Neural cell (in vitro differentiated cells): Measurements from ENCODE around the gene MTMR3. TPM values are rescaled to one million over a fixed set of nuclear protein-coding genes. Genes with fewer than 3 reads are reported as not detected.

Experiments
- H2AFZ ChIP-seq: fragments of 200-600, 300-800 bp; sonication (generic), shearing (Covaris generic); 2 replicates; pipeline ENCODE4 v1.6.0; 2014; ENCODE audit warnings: low read depth, mild to moderate bottlenecking, antibody characterized with exemption, low read length, moderate library complexity
- H3F3A ChIP-seq: fragments of 200-600 bp; shearing (Covaris generic); 2 replicates; pipeline ENCODE4 v1.6.1; 2016; ENCODE audit warnings: mild to moderate bottlenecking, moderate library complexity, mixed read lengths, antibody characterized with exemption, low read length; ENCODE audit not compliant: insufficient read depth, poor library complexity, severe bottlenecking
- H3K27ac ChIP-seq: fragments of 200-600, 300-800 bp; sonication (generic), shearing (Covaris generic); 2 replicates; pipeline ENCODE4 v1.5.1; 2014; ENCODE audit warnings: mild to moderate bottlenecking, low read length, moderate library complexity
- H3K27me3 ChIP-seq: fragments of 300-800, 200-600 bp; sonication (generic), shearing (Covaris generic); 2 replicates; pipeline ENCODE4 v1.6.0; 2014; ENCODE audit warnings: mild to moderate bottlenecking, low read depth, low read length, moderate library complexity; ENCODE audit not compliant: insufficient read depth
- H3K36me3 ChIP-seq: fragments of 300-800, 200-600 bp; sonication (generic), shearing (Covaris generic); 2 replicates; pipeline ENCODE4 v1.5.1; 2014; ENCODE audit warnings: mild to moderate bottlenecking, antibody characterized with exemption, low read length, moderate library complexity; ENCODE audit not compliant: insufficient read depth
- H3K4me2 ChIP-seq: fragments of 300-800, 200-600 bp; sonication (generic), shearing (Covaris generic); 2 replicates; pipeline ENCODE4 v1.6.0; 2014; ENCODE audit warnings: mild to moderate bottlenecking, low read length
- H3K4me3 ChIP-seq: fragments of 300-800, 200-600 bp; sonication (generic), shearing (Covaris generic); 2 replicates; pipeline ENCODE4 v1.5.1; 2014; ENCODE audit warnings: mild to moderate bottlenecking, low read length, moderate library complexity
- H3K79me2 ChIP-seq: fragments of 200-600 bp; shearing (Covaris generic); replicated peaks from 2 replicates; pipeline ENCODE4 v1.6.0; 2014; ENCODE audit warnings: mild to moderate bottlenecking, low read length, moderate library complexity; ENCODE audit not compliant: insufficient read depth
- H3K9ac ChIP-seq: fragments of 300-800, 200-600 bp; sonication (generic), shearing (Covaris generic); 2 replicates; pipeline ENCODE4 v1.6.1; 2016; ENCODE audit warnings: mild to moderate bottlenecking, low read length, mixed read lengths
- H3K9me2 ChIP-seq: fragments of 200-600 bp; shearing (Covaris generic); 2 replicates; pipeline ENCODE4 v1.6.1; 2016; ENCODE audit warnings: mild to moderate bottlenecking, low read length, mixed read lengths; ENCODE audit not compliant: insufficient read depth
- H3K9me3 ChIP-seq: fragments of 200-600, 300-800 bp; sonication (generic), shearing (Covaris generic); 2 replicates; pipeline ENCODE4 v1.6.1; 2016; ENCODE audit warnings: mild to moderate bottlenecking, mixed run types, low read length, moderate library complexity, mixed read lengths
- H4K20me1 ChIP-seq: fragments of 200-600 bp; shearing (Covaris generic); 2 replicates; pipeline ENCODE4 v1.6.1; 2016; ENCODE audit warnings: mild to moderate bottlenecking, mixed run types; ENCODE audit not compliant: insufficient read depth
- CTCF ChIP-seq: fragments of 450-650 bp; IDR thresholded peaks from 2 replicates; pipeline ENCODE4 v1.5.1; 2014; ENCODE audit warnings: antibody characterized with exemption, mild to moderate bottlenecking, moderate library complexity; ENCODE audit not compliant: poor library complexity, severe bottlenecking
- EZH2 ChIP-seq: fragments of 200-600, 300-800 bp; shearing (Covaris generic), sonication (generic); IDR thresholded peaks from 2 replicates; pipeline ENCODE4 v1.6.1; 2014; ENCODE audit warnings: antibody characterized with exemption, low read length, borderline replicate concordance, mild to moderate bottlenecking; ENCODE audit not compliant: insufficient read depth, poor library complexity, severe bottlenecking
- MXI1 ChIP-seq: fragments of 450-650 bp; conservative IDR thresholded peaks from 2 replicates; pipeline ENCODE4 v1.6.1; 2014; ENCODE audit warnings: antibody characterized with exemption, mild to moderate bottlenecking; ENCODE audit not compliant: poor library complexity, severe bottlenecking
- POLR2AphosphoS5 ChIP-seq: IDR thresholded peaks from 2 replicates; pipeline ENCODE4 v1.6.1; 2012
- RAD21 ChIP-seq: fragments of 450-650 bp; conservative IDR thresholded peaks from 2 replicates; pipeline ENCODE4 v1.6.1; 2014; ENCODE audit warnings: antibody characterized with exemption, mild to moderate bottlenecking, moderate library complexity
- REST ChIP-seq: IDR thresholded peaks from 2 replicates; pipeline ENCODE4 v1.6.1; 2012; ENCODE audit warnings: borderline replicate concordance
- SMC3 ChIP-seq: fragments of 450-650 bp; conservative IDR thresholded peaks from 2 replicates; pipeline ENCODE4 v1.6.1; 2014; ENCODE audit warnings: antibody characterized with exemption, mild to moderate bottlenecking, moderate library complexity; ENCODE audit not compliant: poor library complexity
- TAF1 ChIP-seq: IDR thresholded peaks from 2 replicates; pipeline ENCODE4 v1.6.1; 2012; ENCODE audit warnings: low read depth
- polyA plus RNA-seq: library from polyadenylated mRNA; depleted of rRNA; stranded (reverse); fragments of >200 nt; gene quantifications from 2 replicates; pipeline ENCODE4 v1.2.3, GENCODE V29; 2014

MTMR3 gene
- polyA plus RNA-seq, 1 donor from 2014 or later, result 46.7 TPM

GRCh38 chr22:30010789-30011405 lies 127.9 kb downstream of the MTMR3 start:
- Histone ChIP-seq H3K36me3 (peaks cover 11% of the 10 kb centered on the region), H3K9me3 (no peaks in the 10 kb centered on the region), H4K20me1 (no peaks in the 10 kb centered on the region), H3K4me3 (no peak overlapping the region), H3K27ac (no peak overlapping the region), H3K27me3 (no peaks in the 10 kb centered on the region), H3K9me2 (no peaks in the 10 kb centered on the region), H3K9ac (no peak overlapping the region), H3F3A (no peaks in the 10 kb centered on the region), H3K4me2 (no peak overlapping the region), H3K79me2 (no peaks in the 10 kb centered on the region), H2AFZ (no peak overlapping the region)
- TF ChIP-seq REST (no peak), POLR2AphosphoS5 (no peak), CTCF (no peak), SMC3 (no peak), RAD21 (no peak), EZH2 (no peak), TAF1 (no peak)

GRCh38 chr22:30013201-30013600 lies 130.2 kb downstream of the MTMR3 start:
- no peaks in the 10 kb centered on the region for H3K27me3 ChIP-seq
- no peaks in the 10 kb centered on the region for H3K9me2 ChIP-seq
- peaks cover 14% of the 10 kb centered on the region for H3K36me3 ChIP-seq
- no peaks in the 10 kb centered on the region for H4K20me1 ChIP-seq
- H3K79me2 ChIP-seq, result no peaks in the 10 kb centered on the region
- H3F3A ChIP-seq, result no peaks in the 10 kb centered on the region
- no peak overlapping the region for H3K9ac ChIP-seq
- TF ChIP-seq MXI1 (no peak), REST (no peak)
- no peak overlapping the region for H3K4me2 ChIP-seq
- H3K27ac ChIP-seq, result no peak overlapping the region
- no peak overlapping the region for H2AFZ ChIP-seq
- no peaks in the 10 kb centered on the region for H3K9me3 ChIP-seq
- no peak overlapping the region for H3K4me3 ChIP-seq
